Hematopoietic multipotent progenitor cell treated with erythropoietin and hydrocortisone succinate and interleukin-3 and kit ligand, for 4 days (in vitro differentiated cells): Measurements from ENCODE around the gene MIER1.

Experiments used
- DNase-seq: peaks from one replicate; pipeline ENCODE4 v3.0.0-alpha.2; 2015

The MIER1 gene

DNA sequence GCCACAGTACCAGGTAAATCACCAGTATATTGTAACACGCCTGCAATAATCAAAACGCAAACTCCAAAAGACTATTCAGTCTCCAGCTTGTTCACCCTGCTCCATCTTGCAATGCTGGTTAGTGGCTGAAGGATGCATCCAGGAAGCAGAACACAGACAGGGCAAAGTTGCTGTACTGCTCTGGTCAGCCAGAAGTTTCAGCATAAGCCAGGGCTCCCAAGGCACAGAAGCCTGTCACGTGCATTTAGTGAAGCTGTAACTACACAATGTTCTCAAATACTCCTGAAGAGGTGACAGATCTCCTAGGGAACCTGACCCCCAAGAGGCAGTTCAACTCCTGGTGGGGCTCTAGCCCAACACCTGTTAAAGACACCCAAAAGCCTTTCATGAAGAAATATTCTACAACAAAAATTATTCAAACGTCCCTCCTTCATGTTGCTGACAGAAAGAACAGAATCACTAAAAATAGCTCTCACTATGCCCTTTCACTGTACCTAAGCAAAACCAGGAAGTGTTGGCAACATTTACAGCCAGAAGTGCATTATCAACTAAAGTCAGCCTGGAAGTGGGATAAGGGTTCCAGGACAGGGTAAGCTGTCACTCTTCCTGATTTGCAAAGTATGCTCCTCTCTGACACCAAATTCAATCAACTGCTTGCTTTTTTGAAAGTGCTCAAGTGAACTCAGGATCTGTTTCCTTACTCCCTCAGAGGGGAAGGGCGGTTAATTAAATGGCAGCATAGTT, 77.1 kb downstream of the MIER1 start:
- peak; percentile 49 for DNase-seq

DNA sequence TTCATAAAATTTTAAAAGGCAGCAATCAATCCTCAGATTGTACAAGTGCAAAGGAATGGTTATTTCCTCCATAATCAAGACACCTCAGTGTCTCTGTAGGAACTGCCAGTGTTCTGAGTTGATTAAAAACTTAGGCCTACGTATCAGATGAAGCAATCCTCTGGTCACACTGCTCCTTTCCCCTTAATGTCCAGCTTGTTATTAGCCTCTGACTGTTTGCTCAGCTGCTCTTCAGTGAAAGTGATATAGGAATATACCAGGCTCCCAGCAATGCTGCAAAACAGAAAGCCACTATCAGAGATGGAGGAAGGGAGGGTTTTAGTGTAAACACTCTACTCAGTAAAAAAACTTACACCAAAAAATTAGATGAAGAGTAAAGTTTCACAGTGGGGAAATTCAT, 79.4 kb downstream of the MIER1 start:
- DNase-seq, result no peak

GRCh38 chr1:67005068-67005467, 80.3 kb downstream of the MIER1 start:
- DNase-seq, result no peak

GRCh38 chr1:67009792-67010191, 85.0 kb downstream of the MIER1 start:
- DNase-seq, result no peak

DNA sequence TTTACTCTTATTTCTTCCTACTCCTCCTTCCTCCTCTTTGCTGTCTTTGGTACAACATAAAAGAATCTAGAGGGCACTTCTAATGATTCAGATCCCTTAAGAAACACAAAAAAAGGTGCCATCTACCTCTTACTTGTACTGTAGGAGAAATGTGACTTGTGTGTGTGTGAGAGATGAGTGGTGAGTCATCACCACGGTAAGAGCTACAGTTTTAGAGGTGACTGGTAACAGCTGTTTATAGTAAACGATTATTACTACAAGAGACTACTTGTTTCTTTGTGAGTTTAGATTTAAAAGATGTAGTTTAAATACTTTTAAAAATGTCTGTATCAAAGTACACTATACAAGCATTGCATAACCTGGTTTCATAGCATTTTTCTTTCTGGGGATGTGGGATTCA, 88.8 kb downstream of the MIER1 start:
- DNase-seq, result no peak

- DNase-seq, result no peak
Measured at GRCh38 chr1:67018574-67018973, 93.8 kb downstream of the MIER1 start.

DNA sequence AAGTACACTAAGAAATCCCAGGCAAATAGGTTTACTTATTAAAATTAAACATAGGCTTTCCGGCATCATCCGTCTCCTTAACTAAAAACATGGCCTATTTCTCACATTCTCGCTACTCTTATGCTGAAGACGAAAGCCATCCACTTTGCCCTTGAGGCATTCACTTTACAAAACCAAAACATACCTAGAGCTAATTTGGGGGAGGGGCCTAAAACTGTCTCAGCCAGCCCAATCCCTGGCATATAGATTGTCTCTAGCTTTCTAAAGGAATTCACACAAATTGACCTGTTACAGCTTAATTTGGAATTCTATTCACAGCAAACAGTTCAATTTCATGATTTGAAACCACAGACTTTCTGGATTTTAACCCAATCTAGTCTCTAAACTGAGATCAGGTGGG, 94.3 kb downstream of the MIER1 start:
- DNase-seq, result no peak

- DNase-seq, result no peak
Measured at GRCh38 chr1:67019600-67020136, 94.9 kb downstream of the MIER1 start.

DNA sequence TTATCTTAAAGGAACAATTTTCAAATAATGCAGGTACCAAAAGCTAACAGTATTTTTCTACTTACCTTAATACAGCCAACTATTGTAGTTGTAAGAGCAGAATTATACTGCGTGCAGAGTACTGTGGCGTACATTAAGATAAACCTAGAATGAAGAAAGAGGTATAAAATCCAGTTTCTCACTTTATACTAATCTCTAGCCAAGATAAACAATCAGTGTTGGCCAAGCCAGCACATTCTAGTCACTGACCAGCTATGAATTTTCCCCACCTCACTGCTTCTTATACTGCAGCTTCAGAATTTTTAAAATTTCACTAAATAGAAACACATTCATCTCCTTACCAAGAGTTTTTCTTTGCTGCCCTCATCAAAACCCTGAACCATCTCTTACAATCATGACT, 95.5 kb downstream of the MIER1 start:
- DNase-seq, result no peak

DNA sequence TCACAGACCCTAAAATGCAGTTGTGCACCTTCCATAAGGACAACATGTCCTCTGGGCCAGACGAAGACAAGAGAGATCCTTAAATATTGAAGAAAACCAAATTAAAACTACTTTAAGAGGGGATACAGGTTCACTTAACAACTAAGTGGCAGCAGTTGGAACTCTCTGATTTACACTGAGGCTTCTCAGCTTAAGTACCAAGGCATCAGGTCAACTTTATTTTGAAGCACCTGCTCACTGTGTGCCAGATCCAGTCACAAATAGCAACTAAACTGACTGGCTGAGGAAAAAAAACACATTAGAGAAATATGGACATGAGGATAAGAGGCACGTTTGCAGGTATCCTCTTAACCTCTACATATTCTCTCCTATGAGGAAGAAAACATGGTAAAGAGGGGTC, 96.0 kb downstream of the MIER1 start:
- no peak for DNase-seq

GRCh38 chr1:67029472-67029871, 104.7 kb downstream of the MIER1 start:
- DNase-seq, result no peak

DNA sequence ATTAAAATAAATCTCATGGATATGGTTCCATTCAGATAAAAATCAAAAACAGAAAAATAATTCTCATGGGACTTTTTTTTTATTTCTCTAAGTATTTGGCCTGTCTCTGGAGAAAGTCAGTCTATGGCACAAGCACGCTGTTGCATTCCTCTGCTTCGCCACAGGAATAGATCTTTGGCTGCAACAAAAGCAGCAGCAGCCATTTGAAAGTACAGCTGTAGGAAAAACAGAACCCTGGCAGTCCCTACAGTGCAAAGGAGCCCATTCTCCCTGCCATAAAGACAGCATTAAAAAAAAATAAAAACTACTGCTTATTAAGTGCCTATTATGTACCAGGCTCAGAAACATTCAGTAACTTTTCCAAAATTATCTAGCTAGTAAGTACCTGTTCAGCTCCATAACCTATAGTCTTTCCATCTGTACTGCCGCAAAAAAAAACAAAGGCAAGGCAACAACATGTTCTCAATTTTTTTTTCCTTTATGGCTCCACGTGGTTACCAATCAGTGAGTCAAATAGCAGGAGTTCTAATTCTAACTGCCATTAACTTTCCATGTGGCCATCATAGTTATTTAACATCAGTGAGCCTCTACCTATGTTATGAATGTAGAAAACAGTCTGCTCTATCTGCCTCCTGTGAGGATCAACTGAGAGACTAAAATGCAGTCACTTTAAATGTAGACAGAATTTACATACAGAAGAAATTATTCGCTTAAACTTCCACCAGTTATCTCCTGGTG, 106.5 kb downstream of the MIER1 start:
- no peak for DNase-seq

GRCh38 chr1:67031859-67032247, 107.1 kb downstream of the MIER1 start:
- DNase-seq, result no peak
